Measurements from ENCODE around the gene E2F4.

GRCh38 chr16:67169011-67169451, 22.9 kb upstream of the E2F4 start:
- TF ChIP-seq CTCF (IDR thresholded peaks at IDR 0.05) (no peak), SIN3A (IDR thresholded peaks at IDR 0.05; ENCODE audit: borderline replicate concordance, insufficient read depth, low read depth, low read length) (no peak), POLR2AphosphoS5 (IDR thresholded peaks at IDR 0.05; ENCODE audit: low read depth, low read length) (no peak)

All from Panc1 (cell line).